HCT116 (cell line): ENCODE data around the gene CDY2A.
"Not testable (repeated sequence)": the region's sequence is repeated elsewhere in the genome, so short reads cannot be mapped to it uniquely, and the experiment has no call there.

Experiments used
- CTCF ChIP-seq, 3 experiments: fragments of 200-600 bp in 1 of 3; sonication (generic) in 1 of 3; IDR thresholded peaks in 2 of 3; conservative IDR thresholded peaks in 1 of 3; 2 replicates each; pipeline ENCODE4 v1.5.1; 2012 to 2017; ENCODE audit warnings: low read depth in 2 of 3, low read length in 2 of 3, antibody characterized with exemption in 1 of 3, borderline replicate concordance in 1 of 3, control low read depth in 1 of 3, mild to moderate bottlenecking in 1 of 3, mixed read lengths in 1 of 3, mixed run types in 1 of 3, moderate library complexity in 1 of 3; ENCODE audit not compliant: insufficient read depth in 1 of 3
- EGR1 ChIP-seq: IDR thresholded peaks from 2 replicates; pipeline ENCODE4 v1.6.1; 2012; ENCODE audit warnings: low read depth
- EZH2 ChIP-seq: fragments of 200-600 bp; sonication (generic); IDR thresholded peaks from 2 replicates; pipeline ENCODE4 v1.6.1; 2017; ENCODE audit warnings: antibody characterized with exemption, mixed run types
- EZH2phosphoT487 ChIP-seq: fragments of 200-600 bp; IDR thresholded peaks from 2 replicates; pipeline ENCODE4 v1.6.1; 2018; ENCODE audit warnings: antibody characterized with exemption, borderline replicate concordance
- FOSL1 ChIP-seq: IDR thresholded peaks from 2 replicates; pipeline ENCODE4 v1.6.1; 2012; ENCODE audit warnings: low read depth
- JUND ChIP-seq: IDR thresholded peaks from 2 replicates; pipeline ENCODE4 v1.6.1; 2012
- POLR2A ChIP-seq: IDR thresholded peaks from 2 replicates; pipeline ENCODE4 v1.7.0; 2011; ENCODE audit warnings: borderline replicate concordance; ENCODE audit not compliant: insufficient read depth, insufficient read length; ENCODE audit errors: extremely low read depth
- POLR2AphosphoS5 ChIP-seq: IDR thresholded peaks from 2 replicates; pipeline ENCODE4 v1.6.1; 2011; ENCODE audit warnings: mild to moderate bottlenecking, low read depth, low read length, moderate library complexity
- REST ChIP-seq: IDR thresholded peaks from 2 replicates; pipeline ENCODE4 v1.6.1; 2012; ENCODE audit warnings: low read depth
- TCF7L2 ChIP-seq: IDR thresholded peaks from 2 replicates; pipeline ENCODE4 v1.7.0; 2011; ENCODE audit warnings: borderline replicate concordance, inconsistent platforms; ENCODE audit not compliant: insufficient read depth, insufficient read length; ENCODE audit errors: extremely low read depth
- YY1 ChIP-seq: IDR thresholded peaks from 2 replicates; pipeline ENCODE4 v1.6.1; 2011; ENCODE audit warnings: low read length, low read depth, moderate library complexity, mild to moderate bottlenecking; ENCODE audit not compliant: insufficient replicate concordance; ENCODE audit errors: extremely low read depth
- ZBTB33 ChIP-seq: IDR thresholded peaks from 2 replicates; pipeline ENCODE4 v1.6.1; 2011; ENCODE audit warnings: mild to moderate bottlenecking, low read length, moderate library complexity; ENCODE audit not compliant: insufficient replicate concordance; ENCODE audit errors: extremely low read depth
- ZNF274 ChIP-seq: fragments of 200-500 bp; sonication (Bioruptor generic); IDR thresholded peaks from 2 replicates; pipeline ENCODE4 v1.6.1; 2014; ENCODE audit warnings: mild to moderate bottlenecking, low read depth, low read length, inconsistent platforms
- TF ChIP-seq, protein P1 (sequence below): IDR thresholded peaks from 2 replicates; pipeline ENCODE4 v1.6.1; 2012

GRCh38 chrY:18073464-18073863 lies 47.9 kb downstream of the CDY2A start:
- TF ChIP-seq CTCF (IDR thresholded peaks at IDR 0.05 in 2 of 3, conservative IDR thresholded peaks at IDR 0.05 in 1 of 3; ENCODE audit: borderline replicate concordance in 1 of 3, insufficient read depth in 1 of 3, low read depth in 2 of 3, low read length in 2 of 3); JUND; FOSL1; EZH2phosphoT487; POLR2A; ZNF274; REST; EGR1; ZBTB33; EZH2; POLR2AphosphoS5; TCF7L2; YY1: not testable (repeated sequence)
- TF ChIP-seq, protein P1, sequence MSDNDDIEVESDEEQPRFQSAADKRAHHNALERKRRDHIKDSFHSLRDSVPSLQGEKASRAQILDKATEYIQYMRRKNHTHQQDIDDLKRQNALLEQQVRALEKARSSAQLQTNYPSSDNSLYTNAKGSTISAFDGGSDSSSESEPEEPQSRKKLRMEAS = not testable (repeated sequence)
